HCT116 (cell line): ENCODE data around the gene ODF4. TPM values are rescaled to one million over a fixed set of nuclear protein-coding genes. Genes with fewer than 3 reads are reported as not detected.

Source experiments
- ATAC-seq: fragments of 200-7000 bp; cut with Tn5 transposase; 2 replicates; pipeline ENCODE4 v1.9.1; 2020; ENCODE audit warnings: mild to moderate bottlenecking, moderate library complexity
- BruUV-seq: library from RNA; stranded (reverse); fragments of 400-500 nt; replicated peaks from 2 replicates; lab custom pipeline; 2021; lab: Mats Ljungman, UMichigan
- CTCF ChIA-PET: fragments of 300-600 bp; sonication (Branson Sonifier 250); formaldehyde crosslinking; loops from one replicate; lab custom pipeline; 2021; ENCODE audit warnings: antibody characterized with exemption; lab: Charles Lee
- POLR2A ChIA-PET: fragments of 300-600, 350-600 bp; sonication (Branson Sonifier 250); formaldehyde crosslinking; loops from one replicate; lab custom pipeline; 2021; ENCODE audit warnings: antibody characterized with exemption; lab: Charles Lee
- RAD21 ChIA-PET, 2 experiments: fragments of 300-600 bp; sonication (Branson Sonifier 250); formaldehyde crosslinking; loops; one replicate each; lab custom pipeline; 2023; ENCODE audit warnings: low total read pairs in 2 of 2; ENCODE audit not compliant: uncharacterized antibody in 2 of 2, unreplicated experiment in 2 of 2, low non-redundant PET in 1 of 2; lab: Charles Lee
- DNase-seq: peaks from one replicate; pipeline ENCODE4 v3.0.0-alpha.2; 2010; ENCODE audit warnings: low read depth, low spot score
- H2AFZ ChIP-seq: fragments of 200-600 bp; shearing (Covaris generic), sonication (generic); 2 replicates; pipeline ENCODE4 v1.6.1; 2017; ENCODE audit warnings: low read depth, mixed run types, mixed read lengths, antibody characterized with exemption, low read length; ENCODE audit not compliant: poor library complexity, severe bottlenecking
- H3K27ac ChIP-seq: 2 replicates; pipeline ENCODE4 v1.5.1; 2012; ENCODE audit warnings: low read depth, low read length
- H3K27me3 ChIP-seq: fragments of 200-600 bp; sonication (generic); 2 replicates; pipeline ENCODE4 v1.6.1; 2016; ENCODE audit warnings: mixed run types, low read length, mixed read lengths; ENCODE audit not compliant: insufficient read depth
- H3K36me3 ChIP-seq, 2 experiments: fragments of 200-500 bp in 1 of 2; fragments of 200-600 bp in 1 of 2; sonication (Bioruptor generic) in 1 of 2; sonication (generic) in 1 of 2; 2 replicates each; pipeline versions ENCODE4 v1.5.1 to v1.6.1; 2014 to 2016; ENCODE audit warnings: low read length in 2 of 2, inconsistent platforms in 1 of 2, mixed read lengths in 1 of 2, mixed run types in 1 of 2; ENCODE audit not compliant: insufficient read depth in 2 of 2, control insufficient read depth in 1 of 2
- H3K4me1 ChIP-seq, 2 experiments: fragments of 200-600 bp in 1 of 2; sonication (generic) in 1 of 2; 2 replicates each; pipeline versions ENCODE4 v1.5.1 to v1.6.1; 2012 to 2017; ENCODE audit warnings: low read length in 2 of 2, inconsistent platforms in 1 of 2, mild to moderate bottlenecking in 1 of 2, mixed read lengths in 1 of 2, mixed run types in 1 of 2, moderate library complexity in 1 of 2; ENCODE audit not compliant: insufficient read depth in 2 of 2, control insufficient read depth in 1 of 2
- H3K4me2 ChIP-seq: fragments of 200-600 bp; sonication (generic); 2 replicates; pipeline ENCODE4 v1.6.1; 2017; ENCODE audit warnings: mixed run types, low read length, mixed read lengths
- H3K4me3 ChIP-seq, 2 experiments: fragments of 200-600 bp in 1 of 2; sonication (generic) in 1 of 2; replicated peaks in 1 of 2; 2 replicates each; pipeline ENCODE4 v1.5.1; 2011 to 2016; ENCODE audit warnings: low read length in 2 of 2, control low read depth in 1 of 2, low read depth in 1 of 2, mild to moderate bottlenecking in 1 of 2, mixed read lengths in 1 of 2, mixed run types in 1 of 2
- H3K79me2 ChIP-seq: fragments of 200-600 bp; sonication (generic); 2 replicates; pipeline ENCODE4 v1.6.1; 2017; ENCODE audit warnings: mild to moderate bottlenecking, mixed run types, low read length, moderate library complexity, mixed read lengths; ENCODE audit not compliant: insufficient read depth
- H3K9ac ChIP-seq: fragments of 200-600 bp; sonication (generic); 2 replicates; pipeline ENCODE4 v1.6.1; 2016; ENCODE audit warnings: low read length, mixed read lengths
- H3K9me2 ChIP-seq: fragments of 200-600 bp; sonication (generic), shearing (Covaris generic); 2 replicates; pipeline ENCODE4 v1.6.1; 2017; ENCODE audit warnings: mixed run types, mild to moderate bottlenecking, moderate library complexity; ENCODE audit not compliant: insufficient read depth
- H3K9me3 ChIP-seq, 2 experiments: fragments of 200-500 bp in 1 of 2; fragments of 200-600 bp in 1 of 2; sonication (Bioruptor generic) in 1 of 2; sonication (generic) in 1 of 2; 2 replicates each; pipeline ENCODE4 v1.6.1; 2014 to 2017; ENCODE audit warnings: low read length in 2 of 2, mixed read lengths in 2 of 2, inconsistent platforms in 1 of 2, low read depth in 1 of 2, mild to moderate bottlenecking in 1 of 2, mixed run types in 1 of 2, moderate library complexity in 1 of 2; ENCODE audit not compliant: control insufficient read depth in 1 of 2, insufficient read depth in 1 of 2
- H4K20me1 ChIP-seq: fragments of 200-600 bp; sonication (generic), shearing (Covaris generic); 2 replicates; pipeline ENCODE4 v1.6.1; 2017; ENCODE audit warnings: mixed run types, mild to moderate bottlenecking, moderate library complexity; ENCODE audit not compliant: insufficient read depth
- CBX3 ChIP-seq: IDR thresholded peaks from 2 replicates; pipeline ENCODE4 v1.6.1; 2012; ENCODE audit warnings: low read depth
- CEBPB ChIP-seq: IDR thresholded peaks from 2 replicates; pipeline ENCODE4 v1.6.1; 2012; ENCODE audit warnings: low read depth
- CTCF ChIP-seq, 3 experiments: fragments of 200-600 bp in 1 of 3; sonication (generic) in 1 of 3; IDR thresholded peaks in 2 of 3; conservative IDR thresholded peaks in 1 of 3; 2 replicates each; pipeline ENCODE4 v1.5.1; 2012 to 2017; ENCODE audit warnings: low read depth in 2 of 3, low read length in 2 of 3, antibody characterized with exemption in 1 of 3, borderline replicate concordance in 1 of 3, control low read depth in 1 of 3, mild to moderate bottlenecking in 1 of 3, mixed read lengths in 1 of 3, mixed run types in 1 of 3, moderate library complexity in 1 of 3; ENCODE audit not compliant: insufficient read depth in 1 of 3
- ELF1 ChIP-seq: IDR thresholded peaks from 2 replicates; pipeline ENCODE4 v1.6.1; 2012; ENCODE audit warnings: low read depth, borderline replicate concordance
- EZH2phosphoT487 ChIP-seq: fragments of 200-600 bp; IDR thresholded peaks from 2 replicates; pipeline ENCODE4 v1.6.1; 2018; ENCODE audit warnings: antibody characterized with exemption, borderline replicate concordance
- POLR2AphosphoS5 ChIP-seq: IDR thresholded peaks from 2 replicates; pipeline ENCODE4 v1.6.1; 2011; ENCODE audit warnings: mild to moderate bottlenecking, low read depth, low read length, moderate library complexity
- SIN3A ChIP-seq: IDR thresholded peaks from 2 replicates; pipeline ENCODE4 v1.6.1; 2012; ENCODE audit warnings: low read depth
- SRF ChIP-seq: IDR thresholded peaks from 2 replicates; pipeline ENCODE4 v1.6.1; 2012; ENCODE audit warnings: low read depth
- TCF7L2 ChIP-seq: IDR thresholded peaks from 2 replicates; pipeline ENCODE4 v1.7.0; 2011; ENCODE audit warnings: borderline replicate concordance, inconsistent platforms; ENCODE audit not compliant: insufficient read depth, insufficient read length; ENCODE audit errors: extremely low read depth
- YY1 ChIP-seq: IDR thresholded peaks from 2 replicates; pipeline ENCODE4 v1.6.1; 2011; ENCODE audit warnings: low read length, low read depth, moderate library complexity, mild to moderate bottlenecking; ENCODE audit not compliant: insufficient replicate concordance; ENCODE audit errors: extremely low read depth
- ZBTB33 ChIP-seq: IDR thresholded peaks from 2 replicates; pipeline ENCODE4 v1.6.1; 2011; ENCODE audit warnings: mild to moderate bottlenecking, low read length, moderate library complexity; ENCODE audit not compliant: insufficient replicate concordance; ENCODE audit errors: extremely low read depth
- ZNF274 ChIP-seq: fragments of 200-500 bp; sonication (Bioruptor generic); IDR thresholded peaks from 2 replicates; pipeline ENCODE4 v1.6.1; 2014; ENCODE audit warnings: mild to moderate bottlenecking, low read depth, low read length, inconsistent platforms
- intact Hi-C: fragments of 100-400 bp; cut with micrococcal nuclease; formaldehyde crosslinking; loops from 2 replicates; pipeline ENCODE4 v1.10.0; 2022
- total RNA-seq: library from RNA; stranded (reverse); gene quantifications from one replicate; pipeline ENCODE4 v1.2.1, GENCODE V29; 2021; ENCODE audit not compliant: unreplicated experiment

Gene ODF4
- total RNA-seq, 1 experiment from 2014 or later = not detected

GRCh38 chr17:8369944-8370343 lies 30.3 kb downstream of the ODF4 start:
- Histone ChIP-seq H3K27me3 (no peaks in the 10 kb centered on the region), H3K9me3 (no peaks in the 10 kb centered on the region), H3K9me2 (no peaks in the 10 kb centered on the region), H3K4me3 (no peak overlapping the region), H3K36me3 (0 out of 4 replicates have a peak, but pooled peaks cover 0 to 2% of the 10 kb centered on the region in 2 experiments), H3K27ac (no peak overlapping the region), H3K79me2 (no peaks in the 10 kb centered on the region), H3K4me2 (no peak overlapping the region), H4K20me1 (no peaks in the 10 kb centered on the region), H3K9ac (no peak overlapping the region), H2AFZ (no peak overlapping the region), H3K4me1 (peaks cover 0 to 3% of the 10 kb centered on the region in 2 experiments; a peak in 1 of 4 replicates)
- POLR2A ChIA-PET = no interaction called here
- CTCF ChIA-PET = no interaction called here
- intact Hi-C loops = loop anchor here (10.0 kb wide), 1 partner anchor 145 kb away; no protein-coding TSS in a partner anchor
- ATAC-seq (no peak), DNase-seq (no peak)
- TF ChIP-seq CEBPB (no peak), TCF7L2 (no peak), ZNF274 (no peak)
- RAD21 ChIA-PET = no interaction called here
- no TSS peak for BruUV-seq

- no peak overlapping the region for H3K4me3 ChIP-seq
- H3K27ac ChIP-seq = no peak overlapping the region
- DNase-seq (no peak), ATAC-seq (no peak)
- H3K9ac ChIP-seq = no peak overlapping the region
- no TSS peak for BruUV-seq
- no peaks in the 10 kb centered on the region for H3K27me3 ChIP-seq
- no peaks in the 10 kb centered on the region for H3K9me2 ChIP-seq
- H3K9me3 ChIP-seq = no peaks in the 10 kb centered on the region
- H3K79me2 ChIP-seq = no peaks in the 10 kb centered on the region; the same call in 1 of the 2 replicates
- POLR2A ChIA-PET = no interaction called here
- intact Hi-C loops = loop anchor here (10.0 kb wide), 1 partner anchor 147 kb away; no protein-coding TSS in a partner anchor
- CTCF ChIA-PET = interaction anchor here (1.1 kb wide), 1 partner anchor 311 kb away, joined by 3 read pairs; no protein-coding TSS in a partner anchor
- no peaks in the 10 kb centered on the region for H4K20me1 ChIP-seq
- H2AFZ ChIP-seq = no peak overlapping the region
- H3K36me3 ChIP-seq = 0 out of 4 replicates have a peak, but pooled peaks cover 0 to 2% of the 10 kb centered on the region in 2 experiments
- H3K4me2 ChIP-seq = no peak overlapping the region
- peaks cover 5 to 11% of the 10 kb centered on the region in 2 experiments; a peak in 3 of 4 replicates for H3K4me1 ChIP-seq
- RAD21 ChIA-PET = no interaction called here
- TF ChIP-seq CBX3 (no peak), YY1 (no peak), CTCF (IDR thresholded peaks at IDR 0.05 in 2 of 3, conservative IDR thresholded peaks at IDR 0.05 in 1 of 3; ENCODE audit: borderline replicate concordance in 1 of 3, insufficient read depth in 1 of 3, low read depth in 2 of 3, low read length in 2 of 3) (no peak), ZBTB33 (no peak), POLR2AphosphoS5 (no peak), ELF1 (no peak), EZH2phosphoT487 (no peak), SIN3A (no peak), SRF (no peak), ZNF274 (no peak)
Measured at GRCh38 chr17:8371786-8372185, 32.1 kb downstream of the ODF4 start.
